IPS-NIHi7 (cell line): ENCODE data around the gene NTRK1.
A peak's percentile ranks its signal among the peaks of the same experiment; 100 is the strongest.

Experiments
- DNase-seq: peaks from one replicate; pipeline ENCODE4 v3.0.0; 2012; ENCODE audit warnings: mixed read lengths; ENCODE audit errors: extremely low spot score

The NTRK1 gene

GRCh38 chr1:156860628-156861423, at the start of gene NTRK1:
TSS of gene NTRK1 (plus strand) at chr1:156860865. CDS start at chr1:156860935, 70 bp downstream.
- peak; percentile 83 for DNase-seq

DNA sequence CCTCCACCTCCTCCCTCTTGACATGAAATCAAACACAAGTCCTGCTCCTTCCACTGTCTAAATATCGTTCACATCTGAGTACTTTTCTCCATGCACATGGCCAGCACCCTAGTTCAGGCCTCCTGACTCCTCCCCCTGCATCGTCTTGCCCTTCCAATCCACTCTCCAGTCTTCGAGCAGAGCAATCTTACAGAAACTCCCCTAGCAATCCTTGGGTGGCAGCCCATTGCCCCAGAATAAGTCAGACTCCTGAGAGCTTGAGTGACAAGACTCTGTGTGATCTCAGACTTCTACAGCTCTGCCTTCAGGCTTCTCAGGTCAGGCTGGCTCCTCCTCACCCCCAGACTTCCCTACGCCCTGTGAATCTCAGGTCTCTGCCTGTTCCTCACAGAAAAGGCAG, 49.5 kb upstream of the NTRK1 start:
- no peak for DNase-seq

DNA sequence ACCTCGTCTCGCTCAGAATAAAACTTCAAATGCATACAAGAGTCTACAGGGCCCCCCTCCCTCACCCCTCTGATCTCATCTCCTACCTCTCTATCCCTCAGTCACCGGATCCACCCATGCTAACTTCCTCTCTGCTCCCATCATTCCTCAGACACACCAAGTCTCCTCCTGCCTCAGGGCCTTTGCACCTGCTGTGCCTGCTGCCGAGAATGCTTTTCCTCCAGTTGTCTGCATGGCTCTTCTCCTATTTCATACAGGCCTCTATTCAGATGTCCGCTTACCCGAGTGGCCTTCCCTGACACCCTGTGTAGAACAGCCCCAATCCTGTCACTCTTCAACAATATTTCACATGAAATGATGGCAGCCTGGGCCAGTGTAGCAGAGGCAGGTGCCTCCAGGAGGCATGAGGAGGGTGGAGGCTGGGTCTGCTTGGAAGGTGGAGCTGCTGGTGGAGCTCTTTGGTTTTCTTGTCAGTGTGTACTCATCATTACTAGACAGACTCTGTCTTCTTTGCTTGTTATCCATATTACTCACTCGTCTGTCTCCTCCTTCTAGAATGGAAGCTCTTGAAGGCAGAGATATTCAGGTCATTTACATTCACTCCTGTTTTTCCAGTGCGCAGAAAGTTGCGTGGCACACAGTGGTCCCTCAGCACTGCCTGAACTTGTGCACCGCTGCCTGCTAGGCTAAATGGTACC, 48.2 kb upstream of the NTRK1 start:
- no peak for DNase-seq

DNA sequence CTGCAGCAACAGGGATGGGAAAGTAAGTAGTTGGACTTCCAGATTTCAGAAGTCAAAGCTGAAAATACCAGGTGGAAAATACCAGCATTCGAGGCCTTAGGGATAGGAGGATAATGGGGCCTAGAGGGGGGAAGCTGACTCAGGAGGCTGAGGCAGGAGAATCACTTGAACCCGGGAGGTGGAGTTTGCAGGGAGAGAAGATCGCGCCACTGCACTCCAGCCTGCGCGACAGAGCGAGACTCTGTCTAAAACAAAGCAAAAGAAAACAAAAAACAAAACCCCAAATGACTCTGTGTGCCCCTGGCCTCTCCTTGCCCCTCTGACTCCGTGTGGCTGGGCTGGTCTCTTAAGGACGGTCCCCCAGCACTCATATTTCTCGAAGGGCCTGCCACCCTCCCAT, 47.4 kb upstream of the NTRK1 start:
- DNase-seq, result no peak

DNA sequence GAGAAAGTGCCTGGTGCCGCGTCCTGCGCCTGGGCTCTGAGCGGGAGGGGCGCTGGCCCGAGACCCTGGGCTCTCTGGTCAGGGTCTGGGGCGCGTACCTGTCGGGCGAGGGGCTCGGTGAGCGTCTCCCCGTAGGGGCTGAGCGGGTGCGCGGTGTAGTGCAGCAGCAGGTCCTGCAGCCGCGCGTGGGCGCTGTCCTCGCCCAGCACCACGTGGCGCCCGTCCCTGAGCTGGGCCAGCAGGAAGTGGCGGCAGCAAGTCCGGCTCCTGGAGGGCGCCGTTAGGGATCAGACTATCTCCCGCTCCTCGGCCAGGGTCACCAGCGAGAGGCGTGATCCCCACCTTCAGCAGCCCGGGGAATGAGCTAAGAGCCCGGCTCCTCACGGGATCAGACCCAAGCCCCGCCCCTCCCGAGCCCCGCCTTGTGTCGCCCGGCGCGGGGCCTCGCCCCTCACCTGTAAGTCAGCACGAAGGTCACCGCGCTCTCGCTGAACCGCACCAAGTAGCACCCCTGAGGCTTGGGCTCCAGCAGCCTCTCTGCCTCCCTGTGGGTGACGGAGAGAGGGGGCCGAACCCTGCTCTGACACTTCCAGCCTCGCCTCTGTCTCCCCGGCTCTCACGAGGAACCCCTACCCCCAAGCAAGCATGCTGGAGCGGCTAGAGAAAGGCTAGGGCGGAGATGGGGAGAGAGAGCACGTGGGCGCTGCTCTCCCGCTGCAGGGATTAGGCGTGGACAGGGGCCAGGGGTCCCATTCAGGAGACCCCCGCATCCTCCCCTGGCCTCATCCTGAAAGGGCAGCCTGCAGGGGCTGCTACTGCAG, 46.7 kb upstream of the NTRK1 start:
- DNase-seq, result peak; percentile 94

GRCh38 chr1:156814571-156815260, 45.9 kb upstream of the NTRK1 start:
- no peak for DNase-seq

- DNase-seq, result no peak
Measured at GRCh38 chr1:156815307-156815826, 45.3 kb upstream of the NTRK1 start.

DNA sequence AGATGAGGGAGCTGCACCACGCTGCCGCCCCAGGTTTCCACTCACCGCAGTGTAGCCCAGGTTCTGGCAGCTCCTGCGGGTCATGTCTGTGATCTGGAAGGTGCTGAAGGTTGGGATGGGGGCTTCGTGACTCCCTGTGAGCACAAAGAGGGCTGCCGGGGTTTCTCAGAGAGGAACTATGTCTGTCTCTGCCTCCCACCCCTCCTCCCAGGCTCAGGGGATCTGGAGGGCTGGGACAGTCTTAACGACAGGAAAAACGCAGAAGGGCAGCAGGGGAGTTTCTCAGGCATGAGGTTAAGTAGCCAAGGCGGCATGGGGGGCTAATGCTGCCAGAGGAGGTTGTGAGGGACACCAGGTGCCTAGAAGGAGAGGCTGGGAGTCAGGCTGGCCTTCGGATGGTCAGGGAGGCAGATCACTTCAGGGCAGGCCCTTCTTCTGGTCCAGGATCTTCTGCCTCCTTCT, 44.7 kb upstream of the NTRK1 start:
- DNase-seq, result no peak

DNA sequence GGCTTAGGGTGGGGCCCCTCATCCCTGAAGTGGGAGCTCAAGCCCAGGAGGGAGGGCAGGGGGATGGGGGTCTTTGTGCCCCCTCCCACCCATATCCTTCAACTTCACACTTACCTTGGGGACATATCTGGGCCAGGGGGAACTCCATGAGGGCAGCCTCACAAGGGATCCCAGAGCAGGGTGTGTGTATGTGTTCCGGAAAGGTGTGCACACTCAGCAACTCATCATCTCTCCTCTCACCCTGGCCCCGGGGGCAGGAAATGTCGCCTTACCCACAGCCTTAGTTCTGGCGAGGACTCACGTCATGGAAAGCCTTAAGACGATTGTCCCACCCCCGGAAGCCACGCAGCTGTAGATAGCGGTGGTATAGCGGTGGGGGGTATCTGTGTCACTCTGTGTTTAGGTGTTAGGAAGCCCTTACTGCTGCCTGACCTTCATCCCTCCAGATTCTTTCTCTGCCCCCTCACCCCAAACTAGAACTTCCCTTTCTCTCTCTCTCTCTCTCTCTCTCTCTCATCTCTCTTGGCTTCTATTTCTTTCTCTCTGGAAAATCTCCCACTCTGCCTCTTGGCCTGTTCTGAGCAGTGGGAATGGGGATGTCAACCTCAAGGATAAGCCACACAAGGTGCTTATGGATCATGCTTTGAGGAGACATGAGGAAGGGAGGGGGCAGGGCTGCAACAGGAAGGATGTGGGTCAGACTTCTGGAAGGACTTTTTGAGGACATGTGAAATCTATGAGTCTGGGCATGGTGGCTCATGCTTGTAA, 43.9 kb upstream of the NTRK1 start, which contains the start of gene SH2D2A:
TSS of gene SH2D2A (minus strand) at position 288 of the 768 bp plus-strand sequence. CDS start at position 148, 140 bp downstream.
- no peak for DNase-seq

DNA sequence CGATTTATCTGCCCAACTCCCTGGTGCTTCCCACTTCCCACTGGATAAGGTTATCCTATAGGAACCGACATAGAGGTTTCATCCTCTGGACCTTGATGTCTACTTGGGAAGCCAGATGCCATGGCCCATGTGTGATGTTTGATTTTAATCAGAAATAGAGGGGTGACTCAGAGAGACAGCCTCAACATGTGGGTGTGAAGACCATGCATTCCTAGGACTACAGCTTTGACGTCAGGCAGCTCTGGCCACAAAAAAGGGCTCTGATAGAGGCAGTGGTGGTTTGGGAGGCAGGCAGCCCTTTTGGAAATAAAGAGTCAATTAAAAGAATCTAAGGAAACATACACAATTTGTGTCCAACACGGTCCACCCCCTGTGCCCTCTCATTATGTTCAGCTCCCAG, 38.9 kb upstream of the NTRK1 start:
- DNase-seq, result no peak

- DNase-seq, result no peak
Measured at GRCh38 chr1:156822680-156823079, 38.0 kb upstream of the NTRK1 start.

DNA sequence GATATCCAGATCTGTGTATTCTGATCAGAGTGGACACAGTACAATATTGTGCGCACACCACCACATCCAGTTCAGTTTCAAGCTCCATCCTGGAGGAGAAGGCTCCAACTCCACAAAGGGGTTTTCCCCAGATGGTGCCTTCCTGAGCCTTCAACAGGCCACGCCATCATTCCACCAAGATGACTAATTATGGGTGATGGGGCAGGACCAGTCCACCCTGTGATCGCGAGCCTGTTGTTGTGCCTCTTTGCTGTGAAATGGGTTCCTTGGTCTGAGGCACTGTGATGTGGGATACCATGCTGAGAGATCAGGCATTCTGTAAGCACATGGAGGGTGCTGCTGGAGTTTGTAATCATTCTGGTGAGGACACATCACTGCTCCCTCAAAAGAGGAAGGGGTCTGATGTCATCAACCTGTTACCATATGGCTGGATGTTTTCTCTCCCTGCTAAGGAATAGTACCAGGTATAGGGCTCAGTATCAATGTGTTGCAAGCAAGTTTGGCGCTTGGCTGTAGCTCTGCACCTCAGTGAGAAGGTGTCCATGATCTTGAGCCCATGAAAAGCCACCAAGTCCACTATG, 37.4 kb upstream of the NTRK1 start:
- DNase-seq, result no peak

DNA sequence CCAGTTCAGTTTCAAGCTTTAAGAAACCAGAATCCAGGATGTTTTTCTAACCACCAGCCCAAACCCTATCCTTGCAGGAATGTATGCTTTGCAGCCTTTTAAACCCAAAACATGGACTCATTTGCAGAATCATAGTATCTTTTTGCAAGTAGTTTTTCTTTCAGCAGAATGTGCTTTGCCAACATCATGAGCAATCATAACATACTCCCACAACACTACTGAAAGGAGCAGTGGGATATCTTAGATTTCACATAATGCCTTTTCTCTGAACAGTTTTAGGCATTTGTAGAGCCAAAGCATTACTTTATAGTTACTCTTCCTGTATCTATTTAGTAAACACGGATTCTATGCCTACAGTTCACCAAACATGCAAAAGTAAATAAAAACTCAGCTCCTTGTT, 34.0 kb upstream of the NTRK1 start:
- no peak for DNase-seq

GRCh38 chr1:156828400-156829124, 32.1 kb upstream of the NTRK1 start:
- no peak for DNase-seq

DNA sequence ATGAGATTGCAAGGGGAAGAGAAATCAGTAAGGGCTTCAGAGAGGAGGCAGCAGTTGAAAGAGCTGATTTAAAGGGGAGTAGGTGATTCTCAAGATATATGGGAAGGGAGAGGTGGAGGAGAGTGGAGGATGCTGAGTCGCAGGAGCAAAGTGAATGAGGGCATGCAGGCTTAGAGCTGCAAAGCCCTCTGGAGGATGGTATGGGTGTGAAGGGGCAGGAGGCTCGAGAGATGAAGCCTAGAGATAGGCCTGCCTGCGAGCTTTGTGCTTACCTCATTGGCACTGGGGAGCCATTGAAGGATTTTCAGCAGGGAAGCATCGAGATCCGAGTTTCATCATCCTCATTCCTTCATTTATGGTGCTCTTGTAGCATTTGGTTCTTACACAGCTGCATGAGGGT, 28.2 kb upstream of the NTRK1 start:
- no peak for DNase-seq

GRCh38 chr1:156833603-156834002, 27.1 kb upstream of the NTRK1 start:
- no peak for DNase-seq

DNA sequence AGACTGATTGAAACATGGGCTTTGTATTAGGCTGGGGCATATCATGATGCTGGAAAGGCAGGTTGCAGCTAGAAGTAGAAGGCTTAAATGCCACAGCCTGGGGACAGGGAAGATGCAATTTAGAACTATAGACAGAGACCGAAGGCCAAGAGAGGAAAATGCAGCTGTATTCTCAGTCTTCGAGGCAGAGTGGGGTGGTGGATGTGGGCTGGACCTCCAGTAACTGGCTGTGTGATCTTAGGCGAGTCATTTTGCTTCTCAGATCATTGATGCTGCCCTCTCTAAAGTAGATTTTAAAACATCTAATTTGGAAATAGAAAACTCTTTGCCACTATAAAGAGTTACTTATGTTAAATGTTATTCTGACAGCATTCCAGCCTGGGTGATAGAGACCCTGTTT, 26.3 kb upstream of the NTRK1 start:
- DNase-seq, result no peak

GRCh38 chr1:156836041-156836654, 24.5 kb upstream of the NTRK1 start:
- DNase-seq, result no peak

GRCh38 chr1:156836892-156837291, 23.8 kb upstream of the NTRK1 start:
- no peak for DNase-seq
